Uterus (tissue), 2 donors: Measurements from ENCODE around the gene NSG1.
"Not testable (repeated sequence)": the region's sequence is repeated elsewhere in the genome, so short reads cannot be mapped to it uniquely, and the experiment has no call there.

Source experiments
- CTCF ChIP-seq, 4 experiments: fragments of 200-600 bp in 2 of 4; fragments of 450-650 bp in 2 of 4; sonication (generic) in 2 of 4; IDR thresholded peaks; one replicate each; pipeline ENCODE4 v1.5.1; 2016 to 2019; ENCODE audit warnings: antibody characterized with exemption in 4 of 4, mild to moderate bottlenecking in 2 of 4, moderate library complexity in 1 of 4
- POLR2A ChIP-seq, 2 donors: fragments of 450-650 bp; IDR thresholded peaks; one replicate each; pipeline ENCODE4 v1.6.1; 2016; ENCODE audit warnings: antibody characterized with exemption in 2 of 2, mild to moderate bottlenecking in 1 of 2, moderate library complexity in 1 of 2

DNA sequence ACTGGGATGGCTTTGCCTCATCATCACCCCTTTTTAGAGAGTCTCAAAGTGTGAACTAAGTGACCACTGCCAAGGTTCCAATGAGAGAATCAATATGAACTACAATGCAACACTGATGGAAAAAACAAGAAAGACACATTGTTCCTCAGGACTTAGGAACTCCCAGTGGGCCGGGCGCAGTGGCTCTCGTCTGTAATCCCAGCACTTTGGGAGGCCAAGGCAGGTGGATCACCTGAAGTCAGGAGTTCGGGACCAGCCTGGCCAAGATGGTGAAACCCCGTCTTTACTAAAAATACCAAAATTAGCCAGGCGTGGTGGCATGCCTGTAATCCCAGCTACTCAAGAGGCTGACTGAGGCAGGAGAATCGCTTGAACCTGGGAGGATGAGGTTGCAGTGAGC lies 35.2 kb downstream of the NSG1 start:
- not testable (repeated sequence) for TF ChIP-seq POLR2A, CTCF (IDR thresholded peaks at IDR 0.05)
